Cardiac septum (tissue), 1 donor: ENCODE measurements around the gene LYZ. TPM values are rescaled to one million over a fixed set of nuclear protein-coding genes. Genes with fewer than 3 reads are reported as not detected.
"Not testable (repeated sequence)": the region's sequence is repeated elsewhere in the genome, so short reads cannot be mapped to it uniquely, and the experiment has no call there.

Experiments
- DNase-seq: peaks from one replicate; pipeline ENCODE4 v3.0.0-alpha.2; 2020; ENCODE audit warnings: low spot score
- intact Hi-C: fragments of 100-400 bp; cut with DNase I; formaldehyde crosslinking; loops from one replicate; pipeline ENCODE4 v1.14.0; 2022
- long read RNA-seq: library from polyadenylated mRNA; unstranded; transcript quantifications from one replicate; pipeline ENCODE4 v2.0.0, GENCODE V29; 2021
- total RNA-seq: library from RNA; stranded (reverse); fragmentation: NEBNext Ultra II Directional; extraction: Animal tissue kit (Norgen Biotek cat#: 25700); gene quantifications from one replicate; pipeline ENCODE4 v1.2.1, GENCODE V29; 2021
- donor health status: DM: no; HTN: no; CAD: no.

The LYZ gene
- 32.9 TPM for total RNA-seq
- long read RNA-seq, partial matches to known transcripts = 3 of 6 reads
- long read RNA-seq, other reads (novel, unspliced or antisense) = 0 of 6 reads

DNA sequence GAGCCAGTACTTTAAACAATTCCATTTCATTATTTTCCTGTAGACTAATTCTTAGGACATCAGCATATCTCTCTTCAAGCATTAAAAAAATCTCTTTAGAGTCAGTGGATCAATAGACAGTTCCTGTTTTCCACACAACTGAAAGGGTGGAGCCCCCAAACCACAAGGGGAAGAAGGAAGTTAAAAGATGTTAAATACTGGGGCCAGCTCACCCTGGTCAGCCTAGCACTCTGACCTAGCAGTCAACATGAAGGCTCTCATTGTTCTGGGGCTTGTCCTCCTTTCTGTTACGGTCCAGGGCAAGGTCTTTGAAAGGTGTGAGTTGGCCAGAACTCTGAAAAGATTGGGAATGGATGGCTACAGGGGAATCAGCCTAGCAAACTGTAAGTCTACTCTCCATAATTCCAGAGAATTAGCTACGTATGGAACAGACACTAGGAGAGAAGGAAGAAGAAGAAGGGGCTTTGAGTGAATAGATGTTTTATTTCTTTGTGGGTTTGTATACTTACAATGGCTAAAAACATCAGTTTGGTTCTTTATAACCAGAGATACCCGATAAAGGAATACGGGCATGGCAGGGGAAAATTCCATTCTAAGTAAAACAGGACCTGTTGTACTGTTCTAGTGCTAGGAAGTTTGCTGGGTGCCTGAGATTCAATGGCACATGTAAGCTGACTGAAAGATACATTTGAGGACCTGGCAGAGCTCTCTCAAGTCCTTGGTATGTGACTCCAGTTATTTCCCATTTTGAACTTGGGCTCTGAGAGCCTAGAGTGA is at the start of gene LYZ:
LYZ (plus strand) TSS at position 220 of the 777 bp plus-strand sequence; CDS start at position 248, 28 bp downstream.
- DNase-seq = no peak
- intact Hi-C loops = no loop called here

- no peak for DNase-seq
- intact Hi-C loops = no loop called here
Observed at GRCh38 chr12:69298947-69299346, 49.2 kb upstream of the LYZ start.

- DNase-seq = no peak
- intact Hi-C loops = no loop called here
Observed at GRCh38 chr12:69304284-69304683, 43.9 kb upstream of the LYZ start.

- DNase-seq = no peak
- intact Hi-C loops = no loop called here
Observed at GRCh38 chr12:69309461-69309860, 38.7 kb upstream of the LYZ start.

DNA sequence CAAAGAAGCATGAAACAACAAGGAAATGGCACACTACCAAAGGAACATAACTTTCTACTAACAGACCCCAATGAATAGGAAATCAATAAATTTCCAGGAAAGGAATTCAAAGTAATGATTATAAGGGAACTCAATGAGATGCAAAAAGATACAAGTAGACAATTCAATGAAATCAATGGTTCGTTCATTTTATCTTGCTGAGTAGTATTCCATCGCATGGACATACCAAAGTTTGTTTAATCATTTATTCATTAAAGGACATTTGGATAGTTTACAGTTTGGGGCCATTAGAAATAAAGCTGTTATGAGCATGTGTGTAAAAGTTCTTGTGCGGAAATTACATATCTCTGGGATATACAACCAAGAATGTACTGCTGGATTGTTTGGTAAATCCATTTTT is 35.0 kb upstream of the LYZ start:
- intact Hi-C loops = no loop called here
- no peak for DNase-seq

- intact Hi-C loops, DNase-seq: not testable (repeated sequence)
Observed at GRCh38 chr12:69316784-69317183, 31.4 kb upstream of the LYZ start.

DNA sequence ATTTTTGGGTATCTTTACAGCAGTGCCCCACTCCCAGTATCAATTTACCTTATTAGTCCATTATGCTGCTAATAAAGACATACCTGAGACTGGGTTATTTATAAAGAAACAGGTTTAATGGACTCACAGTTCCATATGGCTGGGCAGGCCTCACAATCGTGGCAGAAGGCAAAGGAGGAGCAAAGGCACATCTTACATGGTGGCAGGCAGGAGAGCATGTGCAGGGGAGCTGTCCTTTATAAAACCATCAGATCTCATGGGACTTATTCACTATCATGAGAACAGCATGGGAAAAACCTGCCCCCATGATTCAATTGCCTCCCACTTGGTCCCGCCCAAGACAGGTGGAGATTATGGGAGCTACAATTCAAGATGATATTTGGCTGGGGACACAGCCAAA is 30.9 kb upstream of the LYZ start:
- intact Hi-C loops, DNase-seq: not testable (repeated sequence)

GRCh38 chr12:69318225-69318624 is 30.0 kb upstream of the LYZ start:
- intact Hi-C loops = no loop called here
- DNase-seq = no peak

- no peak for DNase-seq
- intact Hi-C loops = no loop called here
Observed at GRCh38 chr12:69321351-69321750, 26.8 kb upstream of the LYZ start.

DNA sequence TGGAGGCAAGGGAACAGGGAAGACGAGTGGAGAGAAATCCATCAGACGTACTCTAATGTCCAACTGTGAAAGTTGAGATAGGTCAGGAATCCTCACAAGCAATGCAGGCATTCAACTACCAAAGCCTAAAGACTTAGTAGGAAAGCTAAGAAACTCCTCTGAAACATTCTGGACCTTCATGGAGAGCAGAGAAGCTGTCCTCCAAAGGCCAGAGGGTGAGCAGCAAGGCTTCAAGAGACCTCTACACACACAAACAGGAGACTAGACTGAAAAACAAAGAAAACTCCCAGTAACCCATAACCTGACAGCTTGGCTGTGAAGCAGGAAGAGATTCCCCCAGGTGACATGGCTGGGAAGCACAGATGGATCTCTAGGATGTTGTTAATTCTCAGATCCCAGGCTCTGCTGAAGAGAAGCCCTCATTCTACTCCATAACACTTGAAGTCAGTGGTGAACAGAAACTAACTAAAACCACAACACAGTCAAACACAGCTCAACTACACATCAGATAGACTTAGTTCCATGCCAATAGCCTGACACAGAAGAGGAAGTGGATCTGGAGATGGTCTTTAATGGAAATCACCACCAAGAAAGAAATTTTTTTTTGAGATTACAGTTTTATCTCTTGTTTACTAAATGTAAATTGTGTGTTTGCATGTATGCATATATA is 23.2 kb upstream of the LYZ start:
- no peak for DNase-seq
- intact Hi-C loops = no loop called here

GRCh38 chr12:69328426-69328825 is 19.8 kb upstream of the LYZ start:
- intact Hi-C loops = no loop called here
- no peak for DNase-seq

DNA sequence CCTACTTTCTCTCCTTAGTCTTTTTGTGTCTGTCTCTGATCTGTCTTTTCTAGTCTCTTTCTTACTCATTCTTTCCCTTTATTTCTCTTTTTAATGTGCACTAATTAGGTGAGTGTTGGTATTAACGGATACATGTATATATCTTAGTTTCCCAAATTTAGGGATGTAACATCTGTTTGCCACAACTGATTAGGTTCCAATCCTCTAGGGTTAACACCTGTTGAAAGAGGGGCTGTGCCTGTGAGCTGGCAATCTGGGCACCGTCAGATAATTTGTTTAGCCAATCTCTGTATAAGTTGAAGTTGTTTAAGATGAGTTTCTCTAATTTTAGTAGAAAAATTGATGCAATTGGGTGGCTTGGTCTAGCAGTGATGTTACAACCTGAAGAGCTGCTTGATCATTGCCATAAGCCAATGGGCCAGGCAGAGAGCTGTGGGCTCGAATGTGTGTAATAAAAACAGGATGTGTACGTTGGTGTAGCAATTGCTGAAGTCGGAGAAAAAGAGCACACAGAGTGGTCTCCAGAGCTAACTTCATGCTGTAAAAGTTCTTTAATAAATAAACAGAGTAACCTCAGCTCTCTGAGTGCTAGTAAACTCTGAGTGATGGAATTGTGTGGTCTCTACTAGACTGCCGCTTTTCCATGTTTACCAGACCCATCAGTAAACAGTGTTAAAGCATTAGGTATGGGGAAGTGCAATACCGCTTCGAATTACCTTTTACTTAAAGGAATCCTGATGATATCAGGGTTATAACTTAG is 18.3 kb upstream of the LYZ start:
- intact Hi-C loops = no loop called here
- no peak for DNase-seq

GRCh38 chr12:69330475-69331473 is 17.4 kb upstream of the LYZ start:
- intact Hi-C loops = no loop called here
- no peak for DNase-seq

DNA sequence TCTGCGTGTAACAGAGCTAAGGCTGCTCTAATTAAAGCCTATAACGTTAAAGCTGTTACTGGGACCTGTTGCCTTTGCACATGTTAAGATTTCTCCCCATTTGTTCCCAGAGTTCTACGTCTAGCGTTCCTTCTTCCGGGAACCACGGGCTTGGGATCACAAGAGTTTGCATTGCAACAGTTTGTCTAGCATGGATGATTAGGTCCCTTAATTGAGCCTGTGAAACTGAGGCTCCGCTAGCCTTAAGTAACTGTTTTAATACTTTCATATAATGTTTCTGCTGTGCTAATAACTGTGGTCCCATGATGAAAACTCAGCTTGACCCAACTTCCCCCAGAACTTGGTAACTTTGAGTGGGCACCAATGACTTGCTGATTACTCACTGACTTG is 16.7 kb upstream of the LYZ start:
- intact Hi-C loops = no loop called here
- no peak for DNase-seq

DNA sequence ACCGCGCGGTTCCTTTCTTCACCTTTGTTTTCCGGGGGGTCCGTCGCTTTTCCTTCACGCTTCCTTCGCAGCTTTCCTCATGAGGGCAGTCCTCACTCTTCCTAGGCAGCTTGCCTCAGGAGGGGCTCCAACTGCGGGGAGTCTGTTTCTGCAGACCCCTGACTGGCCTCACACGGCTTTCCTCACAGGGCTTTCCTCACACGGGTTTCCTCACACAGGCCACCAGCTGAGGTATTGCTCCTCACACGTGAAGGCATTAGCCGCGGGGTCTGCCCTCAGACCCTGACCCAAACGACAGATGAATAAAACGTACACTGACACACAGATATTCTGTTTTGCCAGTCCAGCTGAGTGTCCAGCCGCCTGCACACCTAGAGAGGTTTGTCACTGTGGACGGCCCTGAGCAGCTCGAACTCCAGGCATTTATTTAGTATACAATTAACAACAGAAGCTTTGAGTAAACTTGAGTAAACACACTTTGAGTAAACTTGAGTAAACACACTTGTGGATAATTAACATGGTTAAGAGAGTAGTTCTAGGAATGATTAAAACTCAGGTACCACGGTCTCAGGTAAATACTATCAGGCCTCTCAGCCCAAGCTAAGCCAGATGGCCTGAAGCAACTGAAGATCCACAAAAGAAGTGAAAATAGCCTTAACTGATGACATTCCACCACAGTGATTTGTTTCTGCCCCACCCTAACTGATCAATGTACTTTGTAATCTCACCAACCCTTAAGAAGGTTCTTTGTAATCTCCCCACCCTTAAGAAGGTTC is 16.1 kb upstream of the LYZ start:
- intact Hi-C loops = no loop called here
- no peak for DNase-seq

DNA sequence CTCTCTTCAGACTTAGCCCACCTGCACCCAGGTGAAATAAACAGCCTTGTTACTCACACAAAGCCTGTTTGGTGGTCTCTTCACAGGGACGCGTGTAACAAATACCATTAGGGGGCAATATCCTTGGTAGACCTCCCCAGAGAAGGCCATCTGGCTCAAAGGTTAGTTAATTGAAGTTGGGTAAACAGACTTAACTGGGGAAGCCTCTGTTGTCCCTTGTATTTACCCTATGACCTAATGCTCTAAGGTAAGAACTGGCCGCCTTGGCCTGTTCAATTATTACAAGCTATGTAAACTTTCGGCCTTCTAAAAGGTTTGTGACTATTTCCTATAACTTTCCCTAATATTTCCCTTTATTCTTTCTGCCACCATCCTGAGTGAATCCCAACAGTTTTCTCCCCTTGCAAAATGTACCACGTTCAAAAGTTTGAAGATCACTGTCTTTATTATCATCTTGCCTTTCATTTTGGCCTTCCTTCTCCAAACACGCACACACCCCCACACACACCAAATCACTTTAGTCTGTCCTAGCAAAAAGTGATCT is 15.3 kb upstream of the LYZ start:
- DNase-seq = no peak
- intact Hi-C loops = no loop called here

DNA sequence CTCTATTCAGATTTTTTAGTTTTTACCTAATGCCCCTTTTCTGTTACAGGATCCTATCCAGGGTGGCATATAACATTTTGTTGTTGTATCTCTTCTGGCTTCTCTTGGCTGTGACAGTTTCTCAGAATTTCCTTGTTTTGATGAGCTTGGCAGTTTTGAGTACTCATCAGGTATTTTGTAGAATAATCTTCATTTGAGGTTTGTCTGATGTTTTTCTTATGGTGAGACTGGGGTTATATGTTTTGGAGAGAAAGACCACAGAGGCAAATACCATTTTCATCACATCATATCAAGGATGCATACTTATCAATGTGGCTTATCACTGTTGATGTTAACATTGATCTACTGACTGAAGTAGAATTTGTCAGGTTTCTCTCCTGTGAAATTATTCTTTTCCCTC is 14.0 kb upstream of the LYZ start:
- no peak for DNase-seq
- intact Hi-C loops = no loop called here
